H1 (cell line): Measurements from ENCODE around the gene TSPAN9.

Experiments used
- CBX8 ChIP-seq: fragments of 300-800, 300-1000 bp; sonication (generic); IDR thresholded peaks from 2 replicates; pipeline ENCODE4 v1.7.1; 2016; ENCODE audit warnings: low read depth, low read length, borderline replicate concordance
- CEBPB ChIP-seq: IDR thresholded peaks from 2 replicates; pipeline ENCODE4 v1.6.1; 2012; ENCODE audit warnings: low read depth, low read length
- CTCF ChIP-seq, 3 experiments: IDR thresholded peaks; 1 replicate in 2 of 3; 2 replicates in 1 of 3; pipeline versions ENCODE4 v1.5.1 to v1.6.1; 2011; ENCODE audit warnings: low read length in 3 of 3, mild to moderate bottlenecking in 3 of 3, inconsistent platforms in 2 of 3, low read depth in 1 of 3, moderate library complexity in 1 of 3; ENCODE audit not compliant: insufficient read depth in 1 of 3; ENCODE audit errors: control extremely low read depth in 1 of 3
- EP300 ChIP-seq, 2 experiments: IDR thresholded peaks; 1 replicate in 1 of 2; 2 replicates in 1 of 2; pipeline ENCODE4 v1.6.1; 2011 to 2012; ENCODE audit warnings: low read depth in 2 of 2, low read length in 2 of 2, mild to moderate bottlenecking in 2 of 2, borderline replicate concordance in 1 of 2, inconsistent platforms in 1 of 2, moderate library complexity in 1 of 2
- KDM5A ChIP-seq: fragments of 200-600 bp; IDR thresholded peaks from 2 replicates; pipeline ENCODE4 v1.7.1; 2012; ENCODE audit warnings: mild to moderate bottlenecking, low read length, inconsistent platforms, mixed read lengths
- POLR2AphosphoS5 ChIP-seq: IDR thresholded peaks from 2 replicates; pipeline ENCODE4 v1.6.1; 2011; ENCODE audit warnings: low read depth, low read length
- RAD21 ChIP-seq, 2 experiments: IDR thresholded peaks in 1 of 2; conservative IDR thresholded peaks in 1 of 2; 2 replicates each; pipeline ENCODE4 v1.6.1; 2011; ENCODE audit warnings: low read depth in 2 of 2, low read length in 2 of 2, improper control_type of control experiment in 1 of 2, inconsistent platforms in 1 of 2, mild to moderate bottlenecking in 1 of 2, moderate library complexity in 1 of 2
- RFX5 ChIP-seq: IDR thresholded peaks from 2 replicates; pipeline ENCODE4 v1.6.1; 2011; ENCODE audit warnings: low read depth, low read length, improper control_type of control experiment, borderline replicate concordance
- RNF2 ChIP-seq: fragments of 200-900, 300-1000 bp; sonication (generic); IDR thresholded peaks from 2 replicates; pipeline ENCODE4 v1.7.1; 2016; ENCODE audit warnings: borderline replicate concordance, low read depth, mild to moderate bottlenecking, antibody characterized with exemption, low read length; ENCODE audit not compliant: poor library complexity, severe bottlenecking; ENCODE audit errors: missing control alignments
- TAF1 ChIP-seq: IDR thresholded peaks from 2 replicates; pipeline ENCODE4 v1.6.1; 2011; ENCODE audit warnings: mild to moderate bottlenecking, low read depth, low read length
- ZNF274 ChIP-seq: IDR thresholded peaks from 2 replicates; pipeline ENCODE4 v1.7.0; 2012; ENCODE audit warnings: low read length, borderline replicate concordance; ENCODE audit errors: extremely low read depth
- TF ChIP-seq, protein P1 (sequence below): IDR thresholded peaks from 2 replicates; pipeline ENCODE4 v1.6.1; 2012; ENCODE audit warnings: inconsistent platforms
- TF ChIP-seq, protein P2 (sequence below): IDR thresholded peaks from 2 replicates; pipeline ENCODE4 v1.6.1; 2012; ENCODE audit warnings: low read length, inconsistent platforms

GRCh38 chr12:3200814-3201233, 123.6 kb downstream of the TSPAN9 start:
- TF ChIP-seq RFX5 (no peak), RAD21 (IDR thresholded peaks at IDR 0.05 in 1 of 2, conservative IDR thresholded peaks at IDR 0.05 in 1 of 2; ENCODE audit: low read depth in 2 of 2, low read length in 2 of 2) (no peak), CTCF (IDR thresholded peaks at IDR 0.05; ENCODE audit: control extremely low read depth in 1 of 3, insufficient read depth in 1 of 3, low read depth in 1 of 3, low read length in 3 of 3) (no peak), CEBPB (no peak), KDM5A (no peak), ZNF274 (no peak), EP300 (IDR thresholded peaks at IDR 0.05; ENCODE audit: borderline replicate concordance in 1 of 2, low read depth in 2 of 2, low read length in 2 of 2) (no peak), CBX8 (no peak), TAF1 (no peak), RNF2 (no peak), POLR2AphosphoS5 (no peak)
- TF ChIP-seq, protein P1, sequence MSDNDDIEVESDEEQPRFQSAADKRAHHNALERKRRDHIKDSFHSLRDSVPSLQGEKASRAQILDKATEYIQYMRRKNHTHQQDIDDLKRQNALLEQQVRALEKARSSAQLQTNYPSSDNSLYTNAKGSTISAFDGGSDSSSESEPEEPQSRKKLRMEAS: no peak
- TF ChIP-seq, protein P2, sequence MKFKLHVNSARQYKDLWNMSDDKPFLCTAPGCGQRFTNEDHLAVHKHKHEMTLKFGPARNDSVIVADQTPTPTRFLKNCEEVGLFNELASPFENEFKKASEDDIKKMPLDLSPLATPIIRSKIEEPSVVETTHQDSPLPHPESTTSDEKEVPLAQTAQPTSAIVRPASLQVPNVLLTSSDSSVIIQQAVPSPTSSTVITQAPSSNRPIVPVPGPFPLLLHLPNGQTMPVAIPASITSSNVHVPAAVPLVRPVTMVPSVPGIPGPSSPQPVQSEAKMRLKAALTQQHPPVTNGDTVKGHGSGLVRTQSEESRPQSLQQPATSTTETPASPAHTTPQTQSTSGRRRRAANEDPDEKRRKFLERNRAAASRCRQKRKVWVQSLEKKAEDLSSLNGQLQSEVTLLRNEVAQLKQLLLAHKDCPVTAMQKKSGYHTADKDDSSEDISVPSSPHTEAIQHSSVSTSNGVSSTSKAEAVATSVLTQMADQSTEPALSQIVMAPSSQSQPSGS: no peak
